ENCODE results near the gene AMDHD1.
"Not testable (repeated sequence)": the region's sequence is repeated elsewhere in the genome, so short reads cannot be mapped to it uniquely, and the experiment has no call there.

Gene AMDHD1

GRCh38 chr12:95963096-95963495 is 20.0 kb downstream of the AMDHD1 start:
- no peak for DNase-seq (ENCODE audit: low spot score)

- DNase-seq (ENCODE audit: low spot score) = no peak
Observed at GRCh38 chr12:95966287-95966870, 23.2 kb downstream of the AMDHD1 start.

DNA sequence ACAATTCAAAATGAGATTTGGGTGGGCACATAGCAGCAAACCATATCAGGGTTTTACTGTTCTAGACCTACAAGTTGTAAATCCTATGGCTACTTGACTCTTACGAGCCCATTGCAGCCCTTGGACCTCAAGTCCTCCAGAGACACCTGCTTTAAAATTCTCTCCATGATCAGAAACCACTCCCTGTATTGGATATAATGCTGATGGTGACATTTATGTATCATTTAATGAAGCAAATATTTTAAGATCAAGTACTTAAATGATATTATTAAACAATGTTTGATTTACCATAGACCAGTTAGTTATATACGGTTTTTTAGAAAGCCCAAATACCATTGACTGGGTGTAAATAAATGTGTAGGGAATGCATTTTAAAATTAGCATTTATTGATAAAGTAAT is 24.2 kb downstream of the AMDHD1 start:
- no peak for DNase-seq (ENCODE audit: low spot score)

- DNase-seq (ENCODE audit: low spot score) = not testable (repeated sequence)
Observed at GRCh38 chr12:95969116-95969515, 26.0 kb downstream of the AMDHD1 start.

GRCh38 chr12:95970905-95971304 is 27.8 kb downstream of the AMDHD1 start:
- DNase-seq (ENCODE audit: low spot score) = no peak

GRCh38 chr12:95972832-95973456 is 29.8 kb downstream of the AMDHD1 start:
- DNase-seq (ENCODE audit: low spot score) = no peak

- no peak for DNase-seq (ENCODE audit: low spot score)
Observed at GRCh38 chr12:95974358-95974757, 31.2 kb downstream of the AMDHD1 start.

DNA sequence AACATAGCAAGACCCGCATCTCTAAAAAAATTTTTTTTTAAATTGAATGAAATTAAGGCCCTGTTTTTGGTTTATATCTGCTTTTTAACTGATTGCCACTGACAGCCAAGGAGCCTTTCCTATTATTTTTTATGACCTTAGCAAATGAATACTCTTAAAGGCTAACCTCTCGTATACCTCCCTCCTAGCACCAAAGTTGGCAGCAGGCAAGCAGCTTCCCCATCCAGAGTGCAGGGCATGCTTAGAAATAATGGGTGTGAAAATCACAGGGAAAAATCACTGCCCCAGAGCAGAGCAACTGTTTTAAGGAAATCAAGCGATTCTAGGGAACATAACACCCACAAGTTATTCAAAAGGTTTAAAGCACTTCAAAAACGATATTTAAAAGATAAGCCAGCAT is 32.4 kb downstream of the AMDHD1 start:
- no peak for DNase-seq (ENCODE audit: low spot score)

DNA sequence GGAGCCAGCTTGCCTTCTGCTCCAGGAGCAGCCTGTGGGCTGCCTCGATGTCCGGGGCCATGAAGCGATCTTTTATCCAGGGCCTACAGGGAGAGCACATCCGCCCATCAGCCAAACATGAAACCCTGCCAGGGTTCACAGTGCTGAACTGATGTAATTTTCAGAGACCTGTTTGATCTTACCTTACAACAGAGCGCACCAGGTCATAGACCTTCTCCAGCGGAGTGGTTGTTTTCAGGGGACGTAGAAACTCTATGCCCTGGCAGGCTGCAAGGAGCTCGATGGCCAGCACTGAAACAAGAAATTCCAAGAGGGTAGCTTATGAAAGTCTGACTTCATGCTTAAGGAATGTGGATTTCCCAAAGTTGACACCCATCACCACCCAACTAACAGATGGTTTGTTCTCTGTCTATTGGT is 33.3 kb downstream of the AMDHD1 start:
- no peak for DNase-seq (ENCODE audit: low spot score)

- DNase-seq (ENCODE audit: low spot score) = no peak
Observed at GRCh38 chr12:95977764-95978305, 34.7 kb downstream of the AMDHD1 start.

DNA sequence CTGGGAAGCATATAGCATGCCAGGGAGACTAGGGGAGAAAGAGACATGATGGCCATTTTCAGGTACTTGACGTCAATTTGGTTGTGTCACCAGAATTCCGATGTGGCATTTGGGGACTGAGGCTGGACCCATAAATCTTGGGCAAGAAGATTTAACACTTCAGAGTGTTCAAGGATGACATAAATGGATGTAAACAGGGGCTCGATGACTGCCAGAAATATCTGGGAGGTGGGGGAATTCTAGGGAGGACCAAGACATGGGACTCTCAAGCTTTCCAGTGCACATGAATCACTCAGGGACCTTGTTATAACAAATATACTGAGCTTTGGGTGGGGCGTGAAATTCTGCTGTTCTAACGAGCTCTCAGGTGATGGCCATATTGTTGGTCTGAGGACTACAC is 35.2 kb downstream of the AMDHD1 start:
- no peak for DNase-seq (ENCODE audit: low spot score)

- DNase-seq (ENCODE audit: low spot score) = no peak
Observed at GRCh38 chr12:95978774-95979173, 35.6 kb downstream of the AMDHD1 start.

- DNase-seq (ENCODE audit: low spot score) = no peak
Observed at GRCh38 chr12:95980437-95980836, 37.3 kb downstream of the AMDHD1 start.

DNA sequence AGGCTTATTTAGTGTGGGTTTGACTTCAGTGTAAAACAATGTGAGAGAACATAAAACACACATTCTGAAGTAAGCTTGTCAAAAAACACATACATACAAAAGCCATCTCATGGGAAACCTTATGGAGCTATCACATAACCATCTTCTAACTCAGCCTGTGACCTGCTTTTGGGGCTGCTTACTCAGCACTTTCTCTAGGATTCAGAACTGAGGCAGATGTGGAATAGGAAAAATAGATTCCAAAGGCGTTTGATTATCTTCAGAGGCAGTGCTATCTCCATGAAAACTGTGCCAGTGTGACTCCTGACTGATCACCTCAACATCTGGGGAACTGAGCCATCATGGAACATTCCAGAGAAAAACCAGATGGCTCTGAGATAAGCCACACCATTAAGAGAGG is 39.5 kb downstream of the AMDHD1 start:
- no peak for DNase-seq (ENCODE audit: low spot score)

DNA sequence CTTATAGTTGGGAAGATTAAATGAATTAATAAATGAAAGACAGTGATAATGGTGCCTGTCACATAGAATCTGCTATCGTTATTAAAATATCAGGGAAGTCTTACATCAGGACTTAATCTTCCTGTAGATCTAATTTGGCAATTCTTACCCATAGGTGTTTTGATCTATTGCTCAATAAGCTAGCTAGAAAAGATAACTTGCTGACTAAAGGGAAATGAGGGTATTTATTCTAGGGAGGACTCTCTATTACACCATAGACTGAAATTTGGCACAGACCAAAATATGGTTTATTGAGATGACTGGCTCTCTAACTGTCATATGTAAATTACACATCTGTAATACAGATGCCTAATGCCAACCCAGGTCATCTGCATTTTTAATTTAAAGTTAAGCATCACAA is 41.6 kb downstream of the AMDHD1 start:
- DNase-seq (ENCODE audit: low spot score) = no peak

- DNase-seq (ENCODE audit: low spot score) = no peak
Observed at GRCh38 chr12:95986635-95987570, 43.8 kb downstream of the AMDHD1 start.

DNA sequence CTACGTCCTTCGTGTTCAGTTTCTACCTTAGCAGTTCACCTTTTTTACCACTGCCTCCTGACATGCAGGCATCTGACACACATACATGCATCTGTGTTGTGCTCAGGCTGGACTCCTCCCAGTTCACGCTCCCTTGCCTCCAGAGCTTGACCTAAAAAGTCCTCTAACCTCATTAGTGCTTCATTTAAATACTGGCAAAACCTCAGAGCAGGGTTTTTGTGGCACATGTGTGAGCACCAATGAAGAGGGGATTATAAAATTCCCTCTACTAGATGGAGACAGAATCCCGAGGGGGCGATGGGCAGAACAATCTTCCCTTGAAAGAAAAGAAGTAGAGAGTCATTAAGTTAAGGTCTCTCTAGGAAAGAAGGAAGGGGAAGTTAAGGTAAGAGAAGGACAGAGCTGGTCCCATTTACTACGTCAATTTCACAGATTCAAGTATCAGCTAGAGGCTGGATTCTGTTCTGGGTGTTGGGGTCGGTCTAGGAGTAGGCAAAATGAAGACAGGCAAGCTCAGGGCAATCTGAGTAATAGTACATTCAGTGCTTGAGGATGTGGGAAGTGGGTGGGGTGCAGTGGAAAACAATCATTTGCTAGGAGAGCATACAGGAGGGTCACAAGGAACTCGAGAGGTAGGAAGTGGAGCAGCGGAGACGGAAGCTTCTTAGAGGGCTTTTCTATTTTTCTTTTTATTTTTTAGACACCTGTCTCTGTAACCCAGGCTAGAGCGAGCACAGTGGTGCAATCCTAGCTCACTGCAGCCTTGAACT is 45.6 kb downstream of the AMDHD1 start:
- DNase-seq (ENCODE audit: low spot score) = no peak

- DNase-seq (ENCODE audit: low spot score) = no peak
Observed at GRCh38 chr12:95989504-95990123, 46.5 kb downstream of the AMDHD1 start.

- DNase-seq (ENCODE audit: low spot score) = no peak
Observed at GRCh38 chr12:95990136-95990535, 47.0 kb downstream of the AMDHD1 start.

DNA sequence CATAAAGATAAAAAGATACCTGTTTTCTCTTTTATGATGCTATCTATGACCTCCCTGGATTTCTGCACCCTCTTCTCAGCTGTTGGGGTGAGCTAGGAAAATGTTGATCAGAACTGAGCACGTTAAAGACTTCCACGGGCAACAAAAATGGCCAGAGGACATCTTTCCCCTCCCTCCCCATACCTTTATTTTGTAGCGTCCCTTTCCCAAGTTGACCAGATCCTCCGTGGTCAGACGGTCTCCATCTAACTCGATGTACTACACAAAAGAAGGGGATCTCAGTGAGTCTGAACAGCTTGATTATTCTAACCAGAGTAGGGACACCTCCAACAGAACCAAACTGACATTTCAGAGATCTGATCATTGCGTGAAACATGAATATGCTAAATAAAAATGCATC is 50.8 kb downstream of the AMDHD1 start:
- no peak for DNase-seq (ENCODE audit: low spot score)

DNA sequence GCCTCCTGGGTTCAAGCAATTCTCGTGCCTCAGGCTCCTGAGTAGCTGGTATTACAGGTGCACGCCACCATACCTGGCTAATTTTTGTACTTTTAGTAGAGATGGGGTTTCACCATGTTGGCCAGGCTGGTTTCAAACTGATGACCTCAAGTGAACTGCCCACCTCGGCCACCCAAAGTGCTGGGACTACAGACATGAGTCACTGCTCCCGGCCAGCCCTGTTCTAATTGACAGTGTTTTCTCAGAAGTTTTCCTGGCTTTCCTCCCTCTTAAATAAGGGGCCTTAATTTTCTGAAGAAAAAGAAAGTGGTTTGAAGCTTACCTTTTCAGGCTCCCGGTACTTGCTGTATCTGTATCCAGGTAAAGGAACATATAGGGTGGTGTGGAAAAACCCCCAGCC is 51.3 kb downstream of the AMDHD1 start:
- no peak for DNase-seq (ENCODE audit: low spot score)
